GM12891 (cell line): ENCODE measurements around the gene CCDC92.

ENCODE experiments used
- POLR2A ChIP-seq: IDR thresholded peaks from 2 replicates; pipeline ENCODE4 v1.6.1; 2011; ENCODE audit warnings: low read depth, low read length, control low read depth
- TAF1 ChIP-seq: IDR thresholded peaks from 2 replicates; pipeline ENCODE4 v1.6.1; 2011; ENCODE audit warnings: low read depth, low read length, control low read depth

- no peak for TF ChIP-seq POLR2A
- no peak for TF ChIP-seq TAF1
Observed at GRCh38 chr12:123937707-123938591, 34.7 kb downstream of the CCDC92 start.
